Superior temporal gyrus (tissue), 1 donor: Measurements from ENCODE around the gene NOS2.
"Not testable (repeated sequence)": the region's sequence is repeated elsewhere in the genome, so short reads cannot be mapped to it uniquely, and the experiment has no call there.

Source experiments
- DNase-seq: peaks from one replicate; pipeline ENCODE4 v3.0.0-alpha.2; 2016; ENCODE audit errors: extremely low spot score

Gene NOS2

GRCh38 chr17:27800522-27800921 is at the start of gene NOS2:
Gene NOS2 (minus strand): TSS chr17:27800529. CDS start chr17:27798809, 1,720 bp downstream.
- DNase-seq = no peak

- DNase-seq = no peak
These were observed 49.3 kb upstream of the NOS2 start for GRCh38 chr17:27849474-27850185.

GRCh38 chr17:27848931-27849330 is 48.6 kb upstream of the NOS2 start:
- DNase-seq = no peak

- DNase-seq = not testable (repeated sequence)
These were observed 46.5 kb upstream of the NOS2 start for GRCh38 chr17:27846808-27847307.

GRCh38 chr17:27846042-27846655 is 45.8 kb upstream of the NOS2 start:
- DNase-seq = no peak

- no peak for DNase-seq
These were observed 45.1 kb upstream of the NOS2 start for GRCh38 chr17:27845264-27846041.

- DNase-seq = no peak
These were observed 40.4 kb upstream of the NOS2 start for GRCh38 chr17:27840688-27841087.

GRCh38 chr17:27840406-27840678 is 40.0 kb upstream of the NOS2 start:
- DNase-seq = not testable (repeated sequence)

GRCh38 chr17:27839571-27840405 is 39.5 kb upstream of the NOS2 start:
- DNase-seq = not testable (repeated sequence)

GRCh38 chr17:27838607-27839006 is 38.3 kb upstream of the NOS2 start:
- not testable (repeated sequence) for DNase-seq

GRCh38 chr17:27837769-27838168 is 37.4 kb upstream of the NOS2 start:
- DNase-seq = not testable (repeated sequence)

- no peak for DNase-seq
These were observed 36.3 kb upstream of the NOS2 start for GRCh38 chr17:27836651-27837050.

GRCh38 chr17:27834571-27834970 is 34.2 kb upstream of the NOS2 start:
- DNase-seq = no peak

- DNase-seq = no peak
These were observed 32.5 kb upstream of the NOS2 start for GRCh38 chr17:27832831-27833230.

GRCh38 chr17:27829888-27830287 is 29.6 kb upstream of the NOS2 start:
- DNase-seq = not testable (repeated sequence)

- DNase-seq = not testable (repeated sequence)
These were observed 28.9 kb upstream of the NOS2 start for GRCh38 chr17:27829143-27829711.

GRCh38 chr17:27825459-27825858 is 25.1 kb upstream of the NOS2 start:
- no peak for DNase-seq

GRCh38 chr17:27824745-27825144 is 24.4 kb upstream of the NOS2 start:
- DNase-seq = no peak

- DNase-seq = no peak
These were observed 23.9 kb upstream of the NOS2 start for GRCh38 chr17:27824176-27824715.

- not testable (repeated sequence) for DNase-seq
These were observed 21.8 kb upstream of the NOS2 start for GRCh38 chr17:27822108-27822507.

GRCh38 chr17:27821318-27821717 is 21.0 kb upstream of the NOS2 start:
- no peak for DNase-seq
